Right forelimb (tissue), 1 donor: ENCODE data around the gene FKBP5.
"Not testable (repeated sequence)": the region's sequence is repeated elsewhere in the genome, so short reads cannot be mapped to it uniquely, and the experiment has no call there.

Experiments used
- DNase-seq: peaks from one replicate; pipeline ENCODE4 v3.0.0-alpha.2; 2018

The FKBP5 gene

DNA sequence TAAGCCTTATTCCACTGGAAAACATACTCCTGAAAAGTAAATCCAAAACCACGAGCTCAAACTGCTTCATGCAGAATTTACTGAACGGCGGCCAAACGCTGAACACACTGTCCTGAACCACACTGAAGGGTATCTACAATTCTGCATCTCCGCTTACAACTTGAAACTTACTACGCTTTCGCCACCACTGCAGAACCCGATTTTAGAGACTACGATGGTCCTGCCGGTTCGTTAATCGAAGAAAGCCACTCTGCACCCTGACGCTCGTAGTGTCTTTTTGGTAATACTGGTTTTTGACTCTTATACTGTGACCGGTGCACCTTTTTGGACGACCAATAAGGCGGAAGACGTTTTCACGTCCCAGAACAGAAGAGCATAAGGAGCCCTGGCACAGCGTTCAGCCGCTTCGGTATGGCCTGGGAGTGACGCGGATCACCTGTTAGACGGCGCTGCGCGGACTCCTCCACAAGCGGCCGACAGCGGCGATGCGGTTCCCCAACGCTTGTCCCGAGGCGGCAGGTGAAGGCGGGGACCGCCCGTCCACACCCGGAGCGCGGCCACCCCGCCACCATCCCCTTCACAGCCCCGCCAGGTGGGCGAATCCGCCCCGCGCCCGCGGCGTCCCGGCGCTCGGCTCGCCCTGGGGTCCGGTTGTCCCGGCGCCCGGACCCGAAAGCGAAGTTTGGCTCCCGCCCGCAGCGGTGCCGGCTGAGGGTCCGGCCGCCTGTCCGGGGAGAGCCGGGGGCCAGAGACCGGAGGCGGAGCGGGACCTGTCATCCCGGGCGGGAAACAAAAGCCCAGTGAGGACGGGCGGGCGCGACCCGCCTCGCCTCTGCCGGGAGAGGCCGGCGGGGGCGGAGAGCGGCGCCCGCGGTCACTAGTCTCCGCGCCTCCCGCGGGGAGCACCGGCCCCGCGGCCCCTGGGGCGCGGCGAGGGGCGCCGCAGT is 784 bp downstream of the FKBP5 start:
- peak; percentile 67 for DNase-seq

DNA sequence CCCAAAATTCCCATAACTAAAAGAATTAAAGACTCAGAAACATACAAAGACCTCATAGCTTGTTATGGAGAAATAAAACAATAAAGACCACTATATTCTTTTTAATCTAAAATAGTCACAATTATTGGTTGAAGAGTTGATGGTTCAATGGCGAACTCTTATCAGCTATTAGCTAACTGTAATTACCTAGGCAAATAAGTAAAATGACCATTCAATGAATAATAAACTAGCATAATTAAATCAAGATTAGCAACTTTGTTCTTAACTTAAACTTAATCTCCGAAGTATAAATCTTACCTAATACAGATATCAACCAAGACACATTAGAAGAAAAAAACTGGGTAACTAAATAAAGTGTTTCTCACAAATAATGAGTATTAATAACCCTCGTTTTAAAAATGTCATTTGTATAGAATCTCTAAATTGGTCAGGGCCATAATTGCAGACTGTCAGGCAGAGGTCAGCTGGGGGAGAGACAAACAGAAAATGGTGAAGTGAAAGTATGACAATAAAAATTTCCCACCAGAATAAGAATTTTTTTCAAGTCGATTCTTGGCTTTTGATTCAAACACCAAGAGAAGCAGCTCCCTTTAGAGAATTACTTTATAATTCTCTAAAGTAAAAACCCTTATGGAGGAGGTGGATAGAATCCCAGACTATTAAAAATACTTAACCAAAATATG is 1.7 kb downstream of the FKBP5 start:
- DNase-seq: no peak

DNA sequence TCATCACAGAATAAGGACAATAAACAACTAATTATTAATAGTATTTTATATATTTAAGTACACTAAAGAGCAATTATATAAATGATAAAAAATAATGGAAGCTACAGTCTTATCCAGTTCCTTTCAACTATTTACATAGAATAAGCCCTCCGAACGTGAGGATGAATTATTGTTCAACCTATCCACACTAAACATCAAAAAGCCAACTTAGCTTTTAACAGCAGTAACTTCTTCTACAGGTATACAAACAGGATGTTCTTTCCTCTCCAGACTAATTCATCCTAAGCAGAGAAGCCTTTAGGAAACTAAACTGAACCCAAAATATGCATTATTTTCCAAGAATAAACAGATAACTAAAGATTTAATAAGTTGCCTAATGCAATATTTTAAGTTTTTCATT is 2.3 kb downstream of the FKBP5 start:
- no peak for DNase-seq

DNA sequence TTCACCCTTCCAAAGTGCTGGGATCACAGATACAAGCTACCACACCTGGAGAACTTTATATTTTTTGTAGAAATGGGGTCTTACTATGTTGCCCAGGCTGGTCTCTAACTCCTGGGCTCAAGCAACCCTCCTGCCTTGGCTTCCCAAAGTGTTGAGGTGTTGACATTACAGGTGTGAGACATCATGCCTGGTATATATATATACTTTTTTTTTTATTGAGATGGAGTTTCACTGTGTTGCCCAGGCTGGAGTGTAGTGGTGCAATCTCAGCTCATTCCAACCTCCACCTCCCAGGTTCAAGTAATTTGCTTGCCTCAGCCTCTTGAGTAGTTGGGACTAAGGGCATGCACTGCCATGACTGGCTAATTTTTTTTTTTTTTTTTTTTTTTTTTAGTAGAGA is 5.4 kb downstream of the FKBP5 start:
- no peak for DNase-seq

DNA sequence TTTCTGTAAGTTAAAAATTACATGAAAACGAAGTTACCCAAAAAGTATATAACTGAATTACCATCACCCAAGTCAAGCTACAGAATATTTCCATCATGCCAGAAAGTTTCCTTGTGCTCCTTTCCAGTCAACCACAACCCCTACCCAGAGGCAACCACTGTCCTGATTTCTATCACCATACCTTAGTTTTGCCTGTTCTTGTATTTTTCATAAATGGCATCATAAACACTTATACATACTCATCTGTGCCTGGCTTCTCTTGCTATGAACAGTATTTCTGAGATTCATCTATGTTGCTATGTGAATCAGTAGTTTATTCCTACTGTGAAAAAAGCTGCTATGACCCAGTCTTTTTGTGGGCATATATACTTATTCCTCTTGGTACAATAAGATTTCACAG is 7.4 kb downstream of the FKBP5 start:
- DNase-seq: no peak

DNA sequence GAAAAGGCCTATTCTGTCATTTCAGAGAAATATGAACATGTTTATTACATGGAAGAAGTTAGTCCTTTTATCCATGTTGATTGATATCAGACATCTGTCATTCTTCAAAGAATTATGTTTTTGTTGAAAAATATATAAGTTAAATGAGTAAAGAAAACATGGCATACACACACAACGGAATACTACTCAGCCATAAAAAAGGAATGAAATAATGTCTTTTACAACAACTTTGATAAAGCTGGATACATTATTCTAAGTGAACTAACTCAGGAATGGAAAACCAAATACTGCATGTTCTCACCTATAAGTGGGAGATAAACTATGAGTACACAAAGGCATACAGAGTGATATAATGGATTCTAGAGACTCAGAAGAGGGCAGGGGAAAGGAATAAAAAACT is 9.3 kb downstream of the FKBP5 start:
- no peak for DNase-seq

DNA sequence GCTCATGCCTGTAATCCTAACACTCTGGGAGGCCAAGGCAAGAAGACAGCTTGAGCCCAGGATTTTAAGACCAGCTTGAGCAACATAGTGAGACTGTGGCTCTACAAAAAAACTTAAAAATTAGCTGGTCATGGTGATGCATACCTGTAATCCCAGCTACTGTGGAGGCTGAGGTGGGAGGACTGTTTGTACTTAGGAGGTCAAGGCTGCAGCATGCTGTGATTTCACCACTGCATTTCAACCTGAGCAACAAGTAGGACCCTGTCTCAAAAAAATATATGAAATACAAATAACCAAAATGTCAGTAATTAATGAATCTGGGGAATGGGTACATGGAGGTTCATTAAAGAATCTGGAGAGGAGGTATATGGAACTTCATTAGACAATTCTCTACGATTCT is 9.9 kb downstream of the FKBP5 start:
- no peak for DNase-seq

DNA sequence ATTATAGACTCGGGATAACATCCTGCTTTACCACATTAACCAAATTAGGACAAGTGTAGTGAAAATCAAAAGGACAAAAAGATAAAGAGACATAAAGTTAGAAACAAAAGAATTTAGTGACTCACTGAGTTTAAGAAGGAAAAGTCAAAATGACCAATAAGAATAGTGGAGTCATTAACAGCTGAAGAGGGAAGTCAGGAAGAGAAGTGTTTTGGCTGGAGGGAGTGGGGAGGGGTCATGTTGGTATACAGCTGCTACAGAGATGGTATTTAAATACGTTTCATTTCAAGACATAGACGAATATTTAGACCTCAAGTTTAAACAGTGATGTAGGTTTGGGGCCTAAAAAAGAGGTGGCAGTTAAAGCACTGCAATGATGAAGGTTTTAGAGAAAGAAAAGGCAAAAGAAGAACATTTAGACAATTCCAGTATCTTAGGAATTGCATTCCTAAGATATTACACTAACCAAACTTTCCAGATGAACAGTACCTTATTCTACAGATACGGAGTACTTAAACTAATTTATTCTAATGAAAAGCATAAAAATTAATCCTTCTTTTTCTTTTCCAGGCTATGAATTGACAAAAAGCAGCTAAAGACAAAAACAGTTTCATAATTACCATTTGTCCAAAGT is 10.6 kb downstream of the FKBP5 start:
- DNase-seq: no peak

DNA sequence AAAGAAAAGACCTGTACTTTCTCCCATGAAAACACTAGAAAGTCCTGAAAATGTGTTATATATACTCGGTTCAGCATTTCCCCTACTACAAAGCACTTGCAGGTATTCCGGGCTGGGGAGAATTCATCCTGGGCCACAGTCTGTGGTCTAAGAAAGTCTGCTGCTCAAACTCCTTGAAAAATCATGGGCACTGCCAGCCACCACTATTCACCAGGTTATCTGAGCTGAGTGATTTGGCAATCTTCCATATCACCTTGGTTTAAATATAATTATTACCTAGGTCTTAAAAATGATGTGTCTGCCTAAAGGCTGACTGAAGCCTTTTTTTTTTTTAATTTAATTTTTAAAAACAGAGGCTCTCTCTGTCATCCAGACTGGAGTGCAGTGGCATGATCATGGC is 11.3 kb downstream of the FKBP5 start:
- DNase-seq: no peak

DNA sequence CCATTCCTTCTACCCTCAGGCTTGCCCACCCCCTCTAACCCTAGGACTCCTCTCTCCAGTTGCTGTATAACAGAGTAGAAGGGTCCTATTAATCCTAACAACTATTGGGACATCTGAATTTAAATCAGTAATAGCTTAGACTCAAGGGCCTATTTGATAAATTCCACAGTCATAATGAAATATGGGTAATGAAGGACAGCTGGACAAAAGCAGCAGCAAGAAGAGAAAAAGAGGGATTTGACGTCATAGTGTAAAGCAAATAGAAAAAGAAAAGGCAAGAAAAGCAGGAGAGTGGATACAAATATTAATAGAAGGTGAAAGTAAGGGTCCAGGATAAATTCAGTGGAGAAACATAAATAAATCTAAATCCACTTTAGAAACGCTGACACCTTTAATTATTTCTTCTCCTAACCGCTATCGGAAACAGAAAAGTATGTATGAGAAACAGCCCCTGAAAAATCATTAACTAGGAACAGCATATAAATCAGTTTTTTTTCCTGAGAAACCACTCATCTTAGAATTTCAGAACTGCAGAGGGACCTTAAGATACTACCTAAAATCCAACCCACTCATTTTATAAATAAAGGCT is 12.8 kb downstream of the FKBP5 start:
- DNase-seq: no peak

DNA sequence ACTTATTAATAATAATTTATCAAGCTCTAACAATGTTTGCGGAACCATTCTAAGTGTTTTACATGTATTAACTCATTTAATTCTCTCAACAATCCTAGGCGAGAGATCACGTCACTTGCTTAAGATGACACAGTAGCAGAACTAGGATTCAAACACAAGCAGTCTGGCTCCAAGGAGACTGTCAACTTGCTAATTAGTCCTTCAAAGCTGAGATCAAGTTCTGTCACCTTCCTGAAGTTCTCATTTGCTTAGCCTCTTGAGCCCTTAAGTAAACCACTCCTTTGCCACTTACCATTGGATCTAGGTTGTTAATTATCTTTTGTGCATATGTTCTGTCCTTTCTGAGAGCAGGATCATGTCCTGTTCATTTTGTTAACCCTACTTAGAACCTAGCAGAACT is 14.1 kb downstream of the FKBP5 start:
- DNase-seq: no peak

DNA sequence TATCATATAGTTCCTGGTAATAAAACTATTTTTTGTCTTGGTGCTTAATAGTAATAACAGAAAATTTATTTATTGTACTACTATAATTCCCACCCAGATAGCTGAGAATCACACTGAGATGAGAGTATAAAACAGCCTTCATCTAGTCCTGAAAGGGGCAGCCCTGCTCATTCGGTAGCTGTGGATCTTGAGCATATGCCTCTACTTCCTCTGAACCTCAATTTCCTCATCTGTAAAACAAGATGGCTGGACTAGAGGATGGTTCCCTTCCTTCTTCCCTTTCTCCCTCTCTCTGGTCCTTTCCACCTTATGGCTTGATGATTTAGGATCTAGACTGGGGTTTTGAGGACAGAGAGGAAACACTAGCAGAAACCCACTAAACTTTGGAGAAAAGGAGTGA is 15.0 kb downstream of the FKBP5 start:
- no peak for DNase-seq

DNA sequence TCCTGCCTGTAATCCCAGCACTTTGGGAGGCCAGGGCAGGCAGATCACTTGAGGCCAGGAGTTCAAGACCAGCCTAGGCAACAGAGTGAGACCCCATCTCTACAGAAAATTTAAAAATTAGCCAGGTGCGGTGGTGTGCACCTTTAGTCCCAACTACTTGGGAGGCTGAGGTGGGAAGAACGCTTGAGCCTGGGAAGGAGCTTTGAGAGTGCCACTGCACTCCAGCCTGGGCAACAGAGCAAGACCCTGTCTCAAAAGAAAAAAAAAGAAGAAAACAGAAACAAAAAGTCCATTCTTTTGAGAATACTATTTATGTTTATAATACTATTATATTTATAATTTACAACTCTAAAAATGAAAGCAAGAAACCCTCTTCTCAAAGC is 15.4 kb downstream of the FKBP5 start:
- DNase-seq: not testable (repeated sequence)

DNA sequence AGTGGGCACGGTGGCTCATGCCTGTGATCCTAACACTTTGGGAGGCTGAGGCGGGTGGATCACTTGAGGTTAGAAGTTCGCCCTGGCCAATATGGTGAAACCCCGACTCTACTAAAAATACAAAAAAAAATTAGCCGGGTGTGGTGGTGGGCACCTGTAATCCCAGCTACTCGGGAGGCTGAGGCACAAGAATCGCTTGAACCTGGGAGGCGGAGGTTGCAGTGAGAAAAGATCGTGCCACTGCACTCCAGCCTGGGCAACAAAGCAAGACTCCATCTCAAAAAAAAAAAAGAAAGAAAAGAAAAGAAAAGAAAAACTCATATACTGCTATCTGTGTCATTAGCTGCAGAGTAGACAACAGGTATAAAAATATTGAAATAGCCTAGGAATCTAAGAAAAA is 18.3 kb downstream of the FKBP5 start:
- DNase-seq: not testable (repeated sequence)

DNA sequence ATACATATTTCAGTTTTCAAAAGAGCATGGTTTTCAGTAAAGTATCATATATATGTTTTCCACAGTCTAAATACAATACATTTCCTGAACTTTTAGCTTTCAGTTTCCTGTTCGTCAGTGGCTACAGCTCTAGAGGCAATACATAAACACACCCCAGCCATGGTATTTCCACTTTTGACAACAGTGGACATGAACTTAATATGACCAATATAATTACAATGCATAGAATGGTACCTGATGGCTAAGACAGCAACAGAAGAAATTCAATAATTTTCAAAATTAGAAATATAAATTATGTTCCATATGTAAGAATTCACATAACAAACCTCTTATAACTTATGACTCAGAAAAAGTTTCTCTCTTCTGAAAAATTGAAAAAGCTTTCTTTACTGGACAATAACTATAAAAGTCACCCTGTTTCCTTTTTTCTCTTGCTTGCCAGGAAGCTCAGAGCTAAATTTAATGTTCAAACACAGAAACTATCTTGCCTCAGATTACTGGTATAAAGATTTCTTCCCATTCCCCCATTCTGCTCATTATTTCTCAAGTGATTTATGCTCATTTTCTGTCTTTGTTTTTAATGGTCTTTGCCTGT is 19.2 kb downstream of the FKBP5 start:
- DNase-seq: no peak

DNA sequence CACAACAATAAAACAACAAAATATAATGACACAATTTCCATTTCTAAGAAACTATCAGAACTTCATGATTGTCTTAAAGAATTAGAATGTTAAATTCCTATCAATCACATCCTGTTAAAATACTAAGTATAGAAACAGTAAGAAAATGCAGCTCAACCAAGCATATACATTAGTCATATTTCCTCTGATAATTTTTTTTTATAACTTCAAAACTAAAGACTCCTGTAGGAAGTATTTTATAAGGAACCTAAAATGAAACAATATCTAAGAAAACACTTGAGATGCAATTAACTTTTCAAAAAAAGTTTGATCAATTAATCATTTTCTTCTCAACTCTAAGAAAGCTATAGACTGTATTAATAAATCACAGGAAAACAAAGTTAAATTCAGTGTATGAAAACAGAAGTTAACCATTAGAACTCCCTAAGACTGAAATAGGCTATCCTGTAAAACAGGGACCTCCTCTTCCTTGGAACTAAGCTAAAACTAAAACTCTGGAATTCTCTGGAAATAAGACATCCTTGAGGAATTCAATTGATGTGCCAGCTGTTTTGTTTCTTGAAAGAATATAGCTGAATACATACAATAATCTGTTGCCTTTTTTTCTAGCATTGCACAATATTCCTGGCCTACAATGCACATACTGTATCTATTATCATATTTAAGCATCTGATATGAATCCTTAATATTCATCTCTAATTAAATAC is 19.8 kb downstream of the FKBP5 start:
- DNase-seq: no peak

DNA sequence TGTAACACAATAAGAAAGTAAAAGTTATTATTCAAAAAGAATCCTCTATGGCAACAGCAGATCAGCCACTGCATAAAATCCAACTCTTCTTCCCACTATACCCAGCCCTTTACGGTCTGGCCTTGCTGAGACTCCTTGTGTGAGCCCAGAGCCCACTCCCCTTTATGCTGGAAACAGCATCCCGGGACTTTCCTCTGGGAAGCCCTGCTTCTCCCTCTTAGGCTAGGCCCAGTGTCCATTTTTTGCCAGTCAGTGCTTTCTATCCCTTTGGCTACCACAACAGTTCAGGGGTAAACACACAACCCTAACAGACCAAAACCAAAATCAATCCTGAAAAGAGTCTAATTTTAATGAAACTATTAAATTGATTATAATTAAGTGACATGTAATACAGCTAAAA is 20.6 kb downstream of the FKBP5 start:
- DNase-seq: no peak

DNA sequence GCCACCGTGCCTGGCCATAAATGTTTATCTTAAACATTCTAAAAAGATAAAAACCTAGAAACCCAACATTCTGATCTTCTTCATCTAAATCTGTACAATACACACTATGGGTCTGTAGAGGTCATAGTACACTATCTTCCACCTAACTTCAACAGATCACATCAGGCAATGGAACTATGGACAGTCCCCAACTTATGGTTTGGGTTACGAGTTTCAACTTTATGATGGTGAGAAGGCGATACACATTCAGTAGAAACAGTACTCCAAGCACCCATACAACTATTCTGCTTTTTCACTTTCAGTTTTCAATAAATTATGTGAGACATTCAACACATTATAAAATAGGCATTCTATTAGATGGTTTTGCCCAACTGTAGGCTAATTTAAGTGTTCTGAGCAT is 23.1 kb downstream of the FKBP5 start:
- no peak for DNase-seq

DNA sequence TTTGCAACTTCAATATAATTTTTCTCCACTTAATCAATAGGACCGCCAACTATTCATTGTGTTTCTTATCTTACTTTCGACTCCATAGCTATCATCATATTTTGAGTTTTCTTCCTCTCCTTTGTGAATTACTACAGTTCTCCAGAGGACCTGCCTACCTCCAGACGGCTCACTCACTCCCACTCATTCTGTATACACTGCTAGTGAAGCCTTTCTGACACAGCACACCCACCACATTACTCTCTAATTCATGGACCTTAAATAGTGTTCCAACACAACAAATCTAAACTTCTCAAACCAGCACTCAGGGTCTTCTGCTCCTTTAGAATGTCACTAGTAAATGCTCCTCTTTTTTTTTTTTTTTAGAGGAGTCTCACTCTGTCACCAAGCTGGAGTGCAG is 23.8 kb downstream of the FKBP5 start:
- DNase-seq: no peak

DNA sequence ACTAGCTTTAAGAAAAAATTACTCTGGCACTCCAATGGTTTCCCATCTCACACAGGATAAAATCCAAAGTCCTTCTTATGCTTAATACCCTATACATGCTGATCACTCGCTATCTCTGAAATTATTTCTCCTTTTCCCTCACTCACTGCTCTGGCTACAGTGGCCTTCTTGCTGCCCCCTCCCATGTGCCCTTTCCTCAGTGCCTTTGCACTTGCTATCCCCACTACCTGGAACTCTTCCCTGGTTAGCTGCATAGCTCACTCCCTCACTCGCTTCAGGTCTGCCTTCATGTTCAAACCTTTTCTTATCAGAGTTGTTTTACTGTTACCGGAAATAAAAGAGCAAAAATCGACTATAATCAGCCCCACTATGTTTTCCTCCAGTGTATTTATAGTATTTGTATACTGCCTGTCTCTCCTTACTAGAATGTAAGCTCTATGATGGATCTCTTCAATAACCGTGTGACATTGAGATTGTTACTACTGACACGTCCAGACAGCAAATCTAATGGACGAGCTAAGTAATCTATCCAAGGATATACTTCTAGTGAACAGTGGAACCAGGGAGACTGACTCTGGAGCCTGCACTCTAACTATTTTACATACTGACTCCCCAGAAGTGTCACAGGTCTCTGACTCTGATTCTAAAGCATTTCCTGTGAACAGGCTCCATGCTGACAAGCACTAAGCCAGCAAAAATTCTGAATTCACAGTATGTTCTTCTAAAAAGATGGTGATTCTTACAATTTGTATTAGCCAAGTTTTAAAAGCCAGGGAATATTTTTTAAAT is 25.1 kb downstream of the FKBP5 start:
- no peak for DNase-seq

DNA sequence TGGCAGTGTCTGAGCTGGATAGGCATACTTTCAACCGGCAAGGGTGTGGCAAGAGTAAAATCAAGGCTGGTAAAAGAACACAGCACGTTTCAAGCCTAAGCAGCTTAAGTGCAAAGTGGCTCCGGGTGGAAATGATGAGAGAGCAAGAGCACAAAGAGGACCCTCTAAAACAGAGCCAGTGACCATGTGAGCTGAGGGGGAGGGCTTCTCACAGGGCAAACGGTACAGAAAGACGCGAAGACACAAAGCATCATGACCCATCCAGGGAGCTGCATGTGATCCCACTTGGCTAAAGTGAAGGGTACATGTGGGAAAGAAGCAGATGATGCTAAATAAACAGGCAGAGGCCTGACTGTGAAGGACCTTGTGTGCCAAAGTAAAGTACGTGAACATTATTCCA is 25.7 kb downstream of the FKBP5 start:
- no peak for DNase-seq

DNA sequence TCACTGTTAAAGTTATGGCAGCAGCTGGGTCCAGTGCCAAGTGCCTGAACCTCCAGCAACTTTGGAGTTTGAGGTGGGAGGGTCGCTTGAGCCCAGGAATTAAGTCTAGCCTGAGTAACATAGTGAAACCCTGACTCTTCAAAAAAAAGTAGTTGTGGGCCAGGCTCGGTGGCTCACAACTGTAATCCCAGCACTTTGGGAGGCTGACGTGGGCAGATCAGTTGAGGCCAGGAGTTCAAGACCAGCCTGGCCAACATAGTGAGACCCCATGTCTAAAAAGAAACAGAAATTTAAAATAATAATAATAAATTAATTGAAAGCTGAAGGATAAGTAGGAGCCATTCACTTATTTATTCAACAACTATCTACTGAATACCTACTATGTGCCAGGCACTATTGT is 33.8 kb downstream of the FKBP5 start:
- DNase-seq: no peak
